ENCODE data around the gene BSDC1.
"Not testable (repeated sequence)": the region's sequence is repeated elsewhere in the genome, so short reads cannot be mapped to it uniquely, and the experiment has no call there.

Gene BSDC1

DNA sequence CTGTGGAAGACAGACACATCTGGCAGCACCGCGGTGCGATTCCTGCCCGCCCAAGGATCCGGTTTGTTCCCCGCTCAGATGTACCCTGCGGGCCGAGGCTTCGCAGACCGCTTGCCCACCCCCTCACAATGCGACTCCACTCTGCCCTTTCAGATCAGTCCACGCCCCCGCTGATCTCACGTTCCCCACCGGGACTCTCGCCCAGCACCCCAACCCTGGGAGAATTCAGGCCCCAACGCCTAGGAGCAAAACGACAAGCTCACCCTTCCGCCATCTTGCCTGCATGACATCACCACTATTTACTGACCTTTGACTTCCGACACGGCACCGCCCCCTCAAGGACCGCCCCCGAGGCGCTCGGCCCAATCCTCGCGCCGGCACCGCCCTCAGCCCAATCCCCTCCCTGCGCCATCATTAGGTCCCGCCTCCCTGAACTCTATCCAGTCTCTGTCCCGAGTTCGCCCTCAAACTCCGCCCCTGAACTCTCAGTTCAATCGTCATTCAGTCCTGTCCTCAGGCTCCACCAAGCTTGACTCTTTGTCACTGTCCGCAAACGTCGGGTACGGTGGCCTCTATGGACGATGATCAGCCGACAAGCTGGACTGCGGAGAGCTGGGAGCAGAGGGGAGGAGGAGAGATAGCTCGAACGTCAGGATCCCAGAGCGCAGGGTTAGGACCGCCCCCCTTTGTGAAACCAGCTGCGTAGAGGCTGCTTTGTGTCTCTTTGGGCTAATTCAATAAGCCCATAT, at the start of gene BSDC1:
Gene BSDC1, minus strand, starts transcription at position 301 of the 749 bp plus-strand sequence. Its CDS starts 27 bp downstream, at position 274.
- peak; percentile 97 for DNase-seq

DNA sequence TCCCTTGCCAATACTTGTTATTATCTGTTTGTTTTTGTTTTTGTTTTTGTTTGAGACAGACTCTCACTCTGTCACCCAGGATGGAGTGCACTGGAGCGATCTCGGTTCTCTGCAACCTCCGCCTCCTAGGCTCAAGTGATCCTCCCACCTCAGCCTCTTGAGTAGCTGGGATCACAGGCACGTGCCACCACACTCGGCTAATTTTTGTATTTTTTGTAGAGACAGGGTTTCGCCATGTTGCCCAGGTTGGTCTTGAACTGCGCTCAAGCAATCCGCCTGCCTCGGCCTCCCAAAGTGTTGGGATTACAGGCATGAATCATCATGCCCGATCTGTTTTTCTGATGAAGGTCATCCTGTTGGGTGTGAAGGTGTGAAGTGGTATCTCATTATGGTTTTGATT, 47.2 kb upstream of the BSDC1 start:
- DNase-seq: not testable (repeated sequence)

DNA sequence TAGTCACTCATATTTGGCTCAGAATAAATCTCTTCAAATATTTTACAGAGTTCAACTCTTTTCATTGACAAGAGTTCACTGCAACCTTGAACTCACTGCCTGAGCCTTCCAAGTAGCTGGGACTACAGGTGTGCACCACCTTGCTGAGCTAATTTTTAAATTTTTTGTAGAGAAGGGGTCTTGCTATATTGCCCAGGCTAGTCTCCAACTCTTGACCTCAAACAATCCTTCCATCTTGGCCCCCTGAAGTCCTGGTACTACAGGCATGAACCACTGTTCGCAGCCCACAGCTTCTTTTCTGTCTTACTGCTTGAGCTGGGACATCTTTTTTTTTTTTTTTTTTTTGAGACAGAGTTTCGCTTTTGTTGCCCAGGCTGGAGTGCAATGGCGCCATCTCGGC, 44.5 kb upstream of the BSDC1 start:
- not testable (repeated sequence) for DNase-seq

DNA sequence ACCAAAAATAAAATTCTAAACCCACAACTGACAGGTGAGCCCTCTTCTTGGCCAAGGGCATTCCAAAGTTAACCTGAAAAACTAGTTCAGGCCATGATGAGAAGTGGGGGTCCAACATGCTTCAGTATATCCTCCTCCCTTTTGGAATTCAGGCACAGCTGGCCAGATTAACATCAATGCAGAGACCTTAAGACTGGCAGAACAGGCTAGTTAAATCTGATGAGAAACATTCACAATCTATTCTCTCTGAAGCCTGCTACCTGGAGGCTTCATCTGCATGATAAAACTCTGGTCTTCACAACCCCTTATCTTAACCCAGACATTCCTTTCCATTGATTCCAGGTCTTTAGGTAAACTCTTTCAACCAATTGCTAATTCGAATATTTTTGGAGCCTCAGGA, 43.9 kb upstream of the BSDC1 start:
- no peak for DNase-seq

DNA sequence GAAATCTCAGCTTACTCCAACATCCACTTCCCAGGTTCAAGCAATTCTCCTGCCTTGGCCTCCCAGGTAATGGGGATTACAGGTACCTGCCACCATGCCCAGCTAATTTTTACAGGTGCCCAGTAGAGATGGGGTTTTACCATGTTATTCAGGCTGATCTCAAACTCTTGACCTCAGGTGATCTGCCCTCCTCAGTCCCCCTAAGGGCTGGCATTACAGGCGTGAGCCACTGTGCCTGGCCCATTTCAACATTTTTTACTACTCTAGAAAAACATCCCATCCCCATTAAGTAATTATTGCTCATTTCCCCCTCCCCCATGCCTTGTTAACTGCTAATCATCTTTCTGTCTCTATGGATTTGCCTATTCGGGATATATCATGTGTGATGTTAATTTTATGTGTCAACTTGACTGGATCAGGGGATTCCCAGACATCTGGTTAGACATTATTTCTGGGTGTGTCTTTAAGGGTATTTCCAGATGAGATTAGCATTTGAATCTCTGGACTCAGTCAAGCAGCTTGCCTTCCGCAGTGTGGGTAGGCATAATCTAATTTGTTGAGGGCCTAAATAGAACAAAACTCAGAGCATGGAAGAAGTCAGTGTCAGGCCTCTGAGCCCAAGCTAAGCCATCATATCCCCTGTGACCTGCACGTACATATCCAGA, 37.6 kb upstream of the BSDC1 start:
- no peak for DNase-seq

DNA sequence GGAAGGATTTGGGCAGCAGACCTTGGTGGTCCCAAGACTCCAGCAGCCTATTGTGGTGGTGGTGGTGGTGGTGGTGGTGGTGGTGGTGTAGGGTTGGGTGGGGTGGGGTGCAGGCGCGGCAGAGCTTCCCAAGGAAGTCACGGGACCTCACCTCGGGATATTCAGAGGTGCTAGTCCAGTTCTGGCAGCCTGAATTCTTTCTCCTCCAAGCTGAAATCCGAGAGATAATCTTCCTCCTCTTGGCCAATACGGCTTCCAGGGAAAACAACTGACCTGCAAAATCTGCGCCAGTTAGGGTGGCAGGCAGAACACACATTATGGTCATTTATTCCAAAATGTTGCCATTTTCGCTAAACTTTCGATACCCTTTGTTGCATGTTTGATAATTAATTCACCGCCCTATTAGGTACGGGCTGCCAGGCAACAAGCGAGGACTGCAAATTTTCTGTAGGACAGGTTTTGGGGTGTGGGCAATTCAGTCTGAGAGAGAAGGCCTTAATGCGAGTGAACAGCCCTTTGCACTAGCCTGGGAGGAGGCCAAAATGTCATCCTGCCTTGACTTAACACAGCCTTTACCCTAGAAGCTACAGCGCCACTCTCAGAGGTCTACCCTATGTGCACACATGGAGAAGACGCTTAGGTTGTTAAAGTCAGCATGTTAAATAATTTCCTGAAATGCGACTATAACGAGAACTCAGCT, 33.2 kb upstream of the BSDC1 start:
- DNase-seq: no peak

- DNase-seq: no peak
These were observed 32.4 kb upstream of the BSDC1 start for GRCh38 chr1:32426489-32427255.

DNA sequence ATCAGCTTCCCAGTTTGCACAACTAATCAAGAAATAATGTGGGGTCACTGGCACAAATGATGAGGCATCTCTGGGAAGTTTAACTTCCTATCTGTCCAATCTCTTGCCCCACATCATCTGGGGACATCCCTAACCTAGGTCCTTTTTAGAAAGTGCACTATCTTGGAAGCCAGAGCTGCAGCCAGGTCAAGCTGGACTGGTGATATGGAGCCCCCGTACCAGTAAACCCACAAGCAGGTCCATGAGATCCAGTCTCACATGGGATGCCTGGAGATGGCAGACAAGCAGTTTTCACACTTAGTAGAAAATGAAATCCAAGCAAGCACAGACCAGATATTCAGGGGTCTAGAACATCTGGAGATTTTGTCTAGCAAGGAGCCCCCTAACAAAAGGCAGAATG, 27.5 kb upstream of the BSDC1 start:
- DNase-seq: no peak

DNA sequence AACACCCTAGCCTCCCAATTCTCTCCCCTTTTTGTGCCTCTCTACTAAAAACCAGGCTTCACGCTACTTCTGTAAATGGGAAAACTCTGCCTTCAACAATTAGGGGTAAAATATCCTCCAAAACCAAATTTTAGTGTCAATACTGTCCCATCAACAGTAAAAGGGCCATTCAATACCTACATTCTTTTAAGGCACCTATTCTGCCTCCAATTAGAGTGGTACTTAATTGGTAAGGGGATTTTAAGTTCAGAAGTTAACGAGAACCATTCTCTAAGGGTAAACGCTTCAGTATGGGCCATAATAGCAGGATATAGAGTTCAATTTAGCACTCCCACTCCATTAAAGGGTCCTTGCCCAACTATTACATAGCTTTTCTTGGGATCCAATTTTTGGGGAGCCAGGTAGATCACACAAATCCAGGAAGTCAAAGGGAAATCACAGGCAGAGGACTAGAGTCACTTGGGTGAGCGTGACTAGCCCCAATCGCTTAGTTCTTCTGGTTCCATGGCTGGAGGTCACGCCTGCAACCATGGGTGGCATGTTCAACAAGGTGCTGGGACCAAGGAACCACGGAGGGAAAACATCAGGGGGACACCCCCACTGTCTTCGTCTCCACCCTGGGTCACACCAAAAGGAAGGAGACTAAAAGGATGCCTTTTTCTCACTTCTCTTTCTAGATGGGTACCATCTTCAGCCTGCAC, 20.1 kb upstream of the BSDC1 start:
- no peak for DNase-seq

- no peak for DNase-seq
These were observed 19.4 kb upstream of the BSDC1 start for GRCh38 chr1:32413507-32414185.

DNA sequence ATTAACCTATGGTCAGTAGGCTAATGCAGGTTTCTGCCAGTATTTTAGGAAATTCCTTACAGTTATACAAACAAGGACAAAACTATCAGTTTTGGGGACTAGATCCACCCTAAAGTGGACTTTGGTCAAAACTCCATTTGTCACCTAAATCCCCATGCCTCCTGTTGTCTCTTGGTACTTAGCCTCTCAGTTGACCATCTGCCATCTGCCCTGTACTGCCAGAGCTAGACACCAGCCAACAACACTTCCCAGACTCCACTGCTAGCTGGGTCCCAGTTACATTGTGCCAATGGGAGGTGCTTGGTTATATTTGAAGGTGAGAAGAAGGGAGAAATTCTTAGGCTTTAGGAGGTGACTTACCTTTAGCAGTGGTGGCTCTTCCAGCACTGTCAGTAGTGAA, 17.0 kb upstream of the BSDC1 start:
- no peak for DNase-seq

DNA sequence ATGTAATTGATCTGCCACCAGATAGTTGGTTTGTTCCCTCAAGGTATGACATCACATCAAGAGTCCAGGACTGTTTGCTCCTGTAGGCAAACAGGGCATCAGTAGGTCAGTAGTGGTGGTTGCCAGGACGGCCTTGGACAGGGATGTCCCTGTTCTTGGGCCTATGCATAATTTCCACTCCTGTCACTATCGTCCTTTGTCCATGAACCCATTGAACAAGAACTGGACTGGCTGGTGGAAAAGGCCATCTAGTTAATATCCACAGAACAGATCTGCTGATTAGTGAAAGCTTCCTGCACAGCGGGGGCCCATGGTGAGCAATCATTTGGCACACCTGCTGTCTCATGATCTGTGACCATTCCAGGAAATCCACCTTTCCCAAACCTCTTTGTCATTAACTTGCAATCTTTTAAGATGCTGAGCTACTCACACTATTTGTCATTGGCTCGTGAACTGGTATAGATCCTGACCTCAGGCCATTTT, 12.4 kb upstream of the BSDC1 start:
- no peak for DNase-seq

DNA sequence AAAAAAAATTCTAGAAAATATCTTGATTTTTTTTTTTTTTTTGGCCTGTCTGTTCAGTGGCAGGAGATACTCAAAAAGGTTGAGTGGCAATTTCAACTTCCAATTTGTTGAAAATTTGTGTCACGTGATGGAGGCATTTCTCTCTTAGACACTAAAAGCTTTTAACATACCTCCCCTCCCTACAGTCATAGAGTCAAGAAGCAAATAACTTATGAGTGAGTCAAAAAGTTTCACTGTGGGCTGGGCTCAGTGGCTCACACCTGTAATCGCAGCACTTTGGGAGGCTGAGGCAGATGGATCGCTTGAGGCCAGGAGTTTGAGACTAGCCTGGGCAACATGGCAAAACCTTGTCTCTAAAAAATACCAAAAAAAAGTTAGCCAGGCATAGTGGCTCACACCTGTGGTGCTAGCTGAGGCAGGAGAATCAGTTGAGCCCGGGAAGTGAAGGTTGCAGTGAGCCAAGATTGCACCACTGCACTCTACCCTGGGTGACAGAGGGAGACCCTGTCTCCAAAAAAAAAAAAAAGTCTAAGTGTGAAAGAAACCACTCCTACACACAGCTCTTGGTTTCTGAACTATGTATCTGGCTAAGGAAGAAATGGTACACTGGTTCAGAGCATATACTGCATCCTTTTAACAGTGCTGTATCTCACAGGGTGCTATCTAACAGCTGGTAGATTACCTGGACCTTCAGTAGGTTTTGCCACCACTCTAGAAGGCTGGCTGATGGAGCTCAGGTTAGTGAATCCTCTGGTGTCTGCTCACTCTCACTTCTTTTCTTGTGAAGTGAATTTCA, 11.6 kb upstream of the BSDC1 start:
- no peak for DNase-seq

GRCh38 chr1:32404946-32405345, 10.7 kb upstream of the BSDC1 start:
- DNase-seq: no peak

- DNase-seq: peak; percentile 6
These were observed 6.8 kb upstream of the BSDC1 start for GRCh38 chr1:32400876-32401631.

GRCh38 chr1:32399843-32400242, 5.6 kb upstream of the BSDC1 start:
- no peak for DNase-seq

GRCh38 chr1:32398401-32398800, 4.2 kb upstream of the BSDC1 start:
- no peak for DNase-seq

DNA sequence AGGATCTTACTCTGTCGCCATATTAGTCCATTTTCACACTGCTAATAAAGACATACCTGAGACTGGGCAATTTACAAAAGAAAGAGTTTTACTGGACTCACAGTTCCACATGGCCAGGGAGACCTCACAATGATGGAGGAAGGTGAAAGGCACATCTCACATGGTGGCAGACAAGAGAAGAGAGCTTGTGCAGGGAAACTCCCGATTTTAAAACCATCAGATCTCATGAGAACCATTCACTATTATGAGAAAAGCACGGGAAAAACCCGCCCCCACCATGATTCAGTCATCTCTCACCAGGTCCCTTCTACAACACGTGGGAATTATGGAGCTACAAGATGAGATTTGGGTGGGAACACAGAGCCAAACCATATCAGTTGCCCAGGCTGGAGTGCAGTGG, 2.3 kb upstream of the BSDC1 start:
- not testable (repeated sequence) for DNase-seq

DNA sequence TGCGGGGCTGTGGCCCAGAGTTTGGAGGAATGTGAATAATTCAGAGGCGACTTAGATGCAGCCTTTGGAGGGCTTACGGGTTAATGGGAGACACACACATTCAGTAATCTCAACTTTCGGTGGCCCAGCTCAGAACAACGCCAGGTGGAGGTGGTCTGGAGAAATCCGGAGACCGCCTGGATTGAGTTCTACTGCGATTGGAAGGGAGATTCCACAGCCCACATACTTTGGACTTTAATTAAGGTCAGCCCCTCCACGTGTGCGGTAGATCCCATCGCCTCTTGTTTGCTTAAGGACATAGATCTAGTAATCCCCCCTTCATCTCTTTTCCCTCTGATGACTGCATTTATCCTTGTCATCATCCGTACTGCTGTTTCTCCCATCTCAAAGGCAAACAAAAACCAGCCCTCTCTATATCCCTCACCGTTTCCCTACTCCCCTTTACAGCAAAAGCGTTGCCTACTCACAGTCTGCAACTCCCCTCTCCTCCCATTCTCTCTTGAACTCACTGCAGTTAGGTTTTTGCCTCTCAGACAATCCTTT, 720 bp upstream of the BSDC1 start:
- DNase-seq: peak; percentile 11

DNA sequence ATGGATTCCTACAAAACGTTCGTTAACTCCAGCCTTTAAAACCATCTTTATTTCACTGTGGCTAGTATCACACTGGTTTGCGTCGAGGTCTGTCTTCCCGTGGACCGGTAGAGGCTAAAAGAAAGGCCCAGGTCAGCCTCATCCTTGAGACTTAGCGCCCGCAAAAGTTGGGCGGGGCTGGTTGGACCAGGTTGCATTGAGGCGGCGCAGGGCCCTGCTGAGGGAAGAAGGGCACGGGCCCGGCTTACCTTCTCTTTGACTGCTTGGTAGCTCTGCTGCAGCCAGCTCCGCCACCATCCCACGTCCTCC, 455 bp downstream of the BSDC1 start:
- DNase-seq: no peak

Measured in NCI-H1417 treated with DMSO at 0.1 percent for 48 hours (cell line).